Effector CD8-positive, alpha-beta T cell (primary cell): ENCODE results near the gene TGFB1I1.

ENCODE experiments used
- DNase-seq: peaks from one replicate; lab custom pipeline; 2025; lab: John Stamatoyannopoulos, UW

The TGFB1I1 gene

GRCh38 chr16:31452631-31453106 is 19.3 kb upstream of the TGFB1I1 start:
- no peak for DNase-seq

GRCh38 chr16:31453255-31454204 is 18.4 kb upstream of the TGFB1I1 start:
- DNase-seq, result no peak

DNA sequence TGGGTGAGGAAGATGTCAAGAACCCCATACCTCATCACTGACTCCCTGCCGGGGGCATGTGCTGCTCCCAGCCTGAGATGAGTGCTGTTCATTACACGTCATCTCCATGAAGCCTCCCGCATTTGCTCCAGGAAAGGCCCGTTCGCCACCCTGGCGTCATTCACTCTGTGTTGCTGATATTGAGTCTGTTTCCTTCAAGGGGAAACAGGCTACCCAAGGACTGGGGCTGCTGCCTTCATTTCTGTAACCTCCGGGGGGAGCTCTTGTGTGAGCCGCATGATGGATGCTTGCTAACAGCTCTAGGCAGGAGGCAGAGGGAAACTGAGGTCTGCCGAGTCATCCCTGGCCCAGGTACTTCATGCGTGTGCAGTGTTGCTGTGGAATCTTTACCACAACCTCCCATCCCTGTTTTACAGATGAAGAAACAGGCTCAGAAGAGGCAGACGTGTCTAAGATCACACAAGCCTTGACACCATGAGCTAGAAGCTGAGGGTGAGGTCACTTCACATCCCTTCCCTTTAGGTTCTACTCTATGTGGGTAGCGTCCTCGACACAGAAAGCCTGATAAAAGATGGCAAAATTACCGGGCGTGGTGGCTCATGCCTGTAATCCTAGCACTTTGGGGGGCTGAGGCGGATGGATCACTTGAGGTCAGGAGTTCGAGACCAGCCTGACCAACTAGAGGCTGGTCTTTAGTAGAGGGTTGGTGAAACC is 16.2 kb upstream of the TGFB1I1 start:
- no peak for DNase-seq

GRCh38 chr16:31456988-31457360 is 15.0 kb upstream of the TGFB1I1 start:
- DNase-seq, result no peak

GRCh38 chr16:31458073-31458843 is 13.7 kb upstream of the TGFB1I1 start:
- peak; percentile 47 for DNase-seq

DNA sequence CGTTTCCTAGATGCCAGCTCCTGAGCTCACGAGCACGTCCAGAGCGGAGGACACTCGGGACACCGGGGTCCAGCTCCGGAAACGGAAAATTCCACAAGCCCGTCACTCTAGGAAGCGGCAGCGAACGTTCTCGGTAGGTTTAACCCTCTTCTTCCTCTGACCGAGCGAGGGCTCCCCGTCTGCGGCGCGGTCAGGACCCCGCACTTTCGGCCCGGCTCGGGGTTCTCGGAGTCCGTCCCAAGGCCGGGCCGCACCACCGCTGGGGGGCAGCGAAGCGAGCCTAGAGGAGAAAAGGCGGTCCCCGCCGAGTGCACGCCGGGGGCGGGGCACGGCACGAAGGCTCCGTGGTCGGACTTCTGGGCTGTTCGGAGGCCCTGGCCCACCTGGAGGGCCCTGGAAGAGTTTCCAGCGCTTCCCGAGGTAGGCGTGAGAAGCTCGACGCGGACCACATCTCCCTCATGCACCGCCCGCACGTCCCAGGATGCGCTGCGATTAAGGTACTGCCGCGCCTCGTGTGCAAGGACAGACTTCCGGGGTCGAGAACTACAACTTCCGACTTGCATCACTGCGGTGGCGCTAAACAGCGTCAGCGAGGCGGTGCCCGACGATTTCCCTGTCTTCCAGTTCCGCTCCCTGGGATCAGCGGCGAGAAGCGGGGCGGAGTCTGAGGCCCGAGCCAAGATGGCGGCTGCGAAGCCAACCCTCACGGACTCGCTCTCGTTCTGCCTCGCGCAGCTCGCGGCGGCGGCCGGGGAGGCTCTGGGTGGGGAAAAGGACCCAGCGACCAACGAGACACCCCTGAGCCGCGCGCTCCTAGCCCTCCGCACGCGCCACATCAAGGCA is 12.9 kb upstream of the TGFB1I1 start, which contains the start of gene ARMC5:
Gene ARMC5 (plus strand): TSS at position 658 of the 843 bp plus-strand sequence. CDS start 24 bp downstream, at position 682.
- DNase-seq, result peak; percentile 92

DNA sequence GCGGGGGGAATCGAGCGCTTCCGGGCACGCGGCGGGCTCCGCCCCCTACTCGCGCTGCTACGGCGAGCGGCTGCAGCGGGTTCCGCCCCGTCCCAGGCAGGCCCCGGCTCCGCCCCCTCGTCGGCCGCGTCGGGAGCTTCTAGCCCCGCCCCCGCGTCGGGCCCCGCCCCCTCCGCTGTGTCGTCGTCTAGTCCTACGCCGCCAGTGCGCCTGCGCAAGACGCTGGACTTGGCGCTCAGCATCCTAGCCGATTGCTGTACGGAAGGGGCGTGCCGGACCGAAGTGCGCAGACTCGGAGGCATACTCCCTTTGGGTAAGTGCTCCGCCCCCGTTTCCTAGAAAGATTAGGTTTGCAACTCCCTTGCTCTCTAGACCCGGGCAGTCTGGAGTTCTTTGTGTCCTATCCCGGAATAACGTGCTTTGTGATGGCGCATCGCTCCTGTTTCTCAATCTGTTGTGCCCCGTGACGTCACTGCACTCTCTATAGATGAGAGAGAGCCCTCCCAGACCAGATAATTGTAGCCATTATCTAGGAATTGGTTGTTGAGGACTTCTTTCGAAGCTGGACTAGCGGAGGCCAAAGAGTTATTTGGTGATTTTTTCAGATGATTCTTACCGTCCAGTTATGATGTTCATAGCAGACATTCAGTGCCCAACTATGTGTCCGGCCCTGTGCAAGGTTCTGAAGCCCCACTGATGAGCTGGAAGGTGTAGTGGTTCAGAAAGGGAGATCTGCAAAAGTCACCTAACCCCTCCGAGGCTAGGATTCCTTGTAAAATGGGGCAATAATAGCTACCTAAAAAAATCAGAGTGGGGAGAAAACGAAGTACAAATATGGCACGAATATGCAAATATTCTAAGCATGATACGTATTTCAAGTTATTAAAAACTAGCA is 12.0 kb upstream of the TGFB1I1 start:
- peak; percentile 100 for DNase-seq

DNA sequence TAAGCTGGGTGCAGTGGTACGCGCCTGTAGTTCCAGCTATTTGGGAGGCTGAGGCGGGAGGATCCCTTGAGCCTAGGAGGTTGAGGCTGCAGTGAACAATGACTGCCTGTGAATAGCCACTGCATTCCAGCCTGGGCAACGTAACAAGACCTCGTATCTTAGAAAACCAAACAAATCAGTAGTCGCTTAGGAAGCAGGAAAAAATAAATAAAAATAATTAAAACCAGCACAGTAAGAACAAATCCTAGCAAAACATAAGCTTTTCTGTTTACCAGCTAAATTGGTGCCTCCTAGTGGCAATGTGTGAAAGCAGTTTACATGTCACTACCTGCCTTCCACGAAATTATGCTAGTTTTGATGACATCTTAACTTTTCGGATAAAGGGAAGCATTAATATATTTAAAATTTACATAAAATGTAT is 11.4 kb upstream of the TGFB1I1 start:
- no peak for DNase-seq

- no peak for DNase-seq
These were observed 10.6 kb upstream of the TGFB1I1 start for GRCh38 chr16:31461201-31461920.

DNA sequence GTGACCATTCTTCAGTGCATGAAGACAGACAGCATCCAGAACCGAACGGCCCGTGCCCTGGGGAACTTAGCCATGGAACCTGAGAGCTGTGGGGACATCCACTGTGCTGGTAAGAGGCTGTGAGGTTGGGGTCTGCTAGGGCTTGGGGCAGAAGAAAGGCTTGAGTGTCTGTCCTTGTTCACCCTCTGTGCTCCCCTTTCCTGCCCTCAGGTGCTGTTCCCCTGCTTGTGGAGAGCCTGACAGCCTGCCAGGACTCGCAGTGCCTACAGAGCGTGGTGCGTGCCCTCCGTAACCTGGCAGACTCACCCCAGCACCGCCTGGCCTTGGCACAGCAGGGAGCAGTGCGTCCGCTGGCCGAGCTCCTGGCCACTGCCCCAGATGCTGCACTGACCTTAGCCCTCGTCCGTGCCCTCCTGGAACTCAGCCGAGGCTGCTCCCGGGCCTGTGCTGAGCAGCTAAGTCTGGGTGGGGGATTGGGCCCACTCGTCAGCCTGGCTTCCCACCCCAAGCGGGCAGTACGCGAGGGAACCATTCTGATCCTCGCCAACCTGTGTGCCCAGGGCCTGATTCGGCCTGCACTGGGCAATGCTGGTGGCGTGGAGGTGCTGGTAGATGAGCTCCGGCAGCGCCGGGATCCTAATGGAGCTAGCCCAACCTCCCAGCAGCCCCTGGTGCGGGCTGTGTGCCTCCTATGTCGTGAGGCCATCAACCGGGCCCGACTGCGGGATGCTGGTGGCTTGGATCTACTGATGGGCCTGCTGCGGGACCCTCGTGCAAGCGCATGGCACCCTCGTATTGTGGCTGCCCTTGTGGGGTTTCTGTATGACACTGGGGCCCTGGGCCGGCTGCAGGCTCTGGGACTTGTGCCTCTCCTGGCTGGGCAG is 9.8 kb upstream of the TGFB1I1 start:
- DNase-seq, result no peak

- DNase-seq, result no peak
These were observed 7.6 kb upstream of the TGFB1I1 start for GRCh38 chr16:31464348-31464769.

DNA sequence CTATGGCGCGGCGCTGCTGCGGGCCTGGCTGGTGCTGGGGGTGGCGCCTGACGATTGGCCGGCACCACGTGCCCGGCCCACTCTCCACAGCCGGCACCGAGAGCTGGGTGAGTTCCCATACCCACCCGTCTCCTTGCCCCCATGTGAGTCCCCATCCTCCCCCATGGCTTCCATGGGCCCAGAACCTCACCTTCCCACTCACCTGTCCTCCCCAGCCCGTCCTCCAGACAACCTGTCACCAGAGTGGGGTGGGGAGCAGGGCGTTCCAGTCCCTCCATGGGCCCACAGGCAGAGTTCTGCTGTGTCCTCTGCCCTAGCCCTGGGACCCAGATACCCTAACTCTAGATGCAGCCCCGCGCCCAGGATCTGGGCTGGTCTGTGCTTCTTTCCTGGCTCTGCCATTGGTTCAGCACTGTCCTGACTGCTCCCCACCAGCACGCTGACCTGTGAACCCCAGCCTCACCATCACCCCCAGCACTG is 7.1 kb upstream of the TGFB1I1 start:
- no peak for DNase-seq

- no peak for DNase-seq
These were observed 6.1 kb upstream of the TGFB1I1 start for GRCh38 chr16:31465788-31466370.

DNA sequence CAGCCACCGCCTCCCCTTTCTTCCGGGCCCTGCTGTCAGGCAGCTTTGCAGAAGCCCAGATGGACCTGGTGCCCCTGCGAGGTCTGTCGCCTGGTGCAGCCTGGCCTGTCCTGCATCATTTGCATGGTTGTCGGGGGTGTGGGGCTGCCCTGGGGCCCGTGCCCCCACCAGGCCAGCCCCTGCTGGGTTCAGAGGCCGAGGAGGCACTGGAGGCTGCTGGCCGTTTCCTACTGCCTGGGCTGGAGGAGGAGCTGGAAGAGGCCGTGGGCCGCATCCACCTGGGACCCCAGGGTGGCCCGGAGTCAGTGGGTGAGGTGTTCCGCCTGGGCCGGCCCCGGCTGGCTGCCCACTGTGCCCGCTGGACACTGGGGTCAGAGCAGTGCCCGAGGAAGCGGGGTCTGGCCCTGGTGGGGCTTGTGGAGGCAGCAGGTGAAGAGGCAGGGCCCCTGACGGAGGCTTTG is 5.5 kb upstream of the TGFB1I1 start:
- no peak for DNase-seq

DNA sequence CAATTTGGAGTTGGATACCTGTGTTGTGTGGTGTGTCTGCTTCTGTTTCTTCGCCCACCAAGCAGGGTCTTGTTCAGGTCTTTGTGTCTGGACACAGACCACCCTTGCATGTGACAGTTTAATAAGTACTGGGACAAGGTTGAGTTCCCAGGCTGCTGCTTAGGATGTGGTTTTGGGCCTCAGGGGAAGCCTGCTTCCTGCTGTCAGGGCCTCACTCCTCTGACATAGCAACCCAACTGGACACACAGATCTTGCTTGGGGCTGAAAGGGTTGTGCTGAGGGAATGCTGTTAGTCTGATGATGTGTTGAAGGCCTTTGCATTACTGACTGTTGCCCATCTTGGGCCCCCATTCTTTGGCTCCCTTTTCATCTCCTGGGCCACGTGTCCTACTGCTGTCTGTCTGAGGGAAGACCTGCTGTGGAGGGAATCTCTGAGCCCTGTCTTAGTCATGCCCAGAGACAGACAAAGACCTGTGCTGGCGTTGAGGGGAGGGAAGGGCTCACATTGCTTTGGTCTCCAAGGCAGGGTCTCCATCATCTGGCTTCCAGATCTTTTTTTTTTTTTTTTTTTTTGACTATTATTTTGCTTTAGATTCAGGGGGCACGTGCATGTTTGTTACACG is 4.7 kb upstream of the TGFB1I1 start:
- DNase-seq, result no peak

DNA sequence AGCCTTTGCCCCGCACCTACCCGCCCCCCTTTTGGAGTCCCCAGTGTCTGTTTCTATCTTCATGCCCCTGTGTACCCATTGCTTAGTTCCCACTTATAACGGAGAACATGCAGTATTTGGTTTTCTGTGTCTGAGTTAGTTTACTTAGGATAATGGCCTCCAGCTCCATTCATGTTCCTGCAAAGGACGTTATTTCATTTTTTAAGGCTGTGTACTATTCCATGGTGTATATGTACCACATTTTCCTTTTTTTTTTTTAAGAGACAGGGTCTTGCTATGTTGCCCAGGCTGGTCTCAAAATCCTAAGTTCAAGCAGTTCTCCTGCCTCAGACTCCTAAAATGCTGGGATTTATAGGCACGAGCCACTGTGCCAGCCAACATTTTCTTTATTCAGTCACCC is 4.1 kb upstream of the TGFB1I1 start:
- no peak for DNase-seq

DNA sequence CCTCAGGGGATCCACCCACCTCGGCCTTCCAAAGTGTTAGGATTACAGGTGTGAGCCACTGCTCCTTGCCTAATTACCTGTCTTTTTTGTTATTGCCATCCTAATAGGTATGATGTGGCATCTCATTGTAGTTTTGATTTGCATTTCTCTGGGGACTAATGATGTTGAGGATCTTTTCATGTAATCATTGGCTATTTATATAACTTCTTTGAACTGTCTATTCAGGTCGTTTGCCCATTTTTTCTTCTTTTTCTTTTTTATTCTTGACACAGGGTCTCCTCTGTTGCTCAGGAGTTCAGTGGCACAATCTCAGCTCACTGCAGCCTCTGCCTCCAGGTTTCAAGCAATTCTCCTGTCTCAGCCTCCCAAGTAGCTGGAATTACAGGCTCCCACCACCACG is 1.3 kb upstream of the TGFB1I1 start:
- DNase-seq, result no peak
